ENCODE measurements around the gene ADARB2.

Gene ADARB2

GRCh38 chr10:1651270-1651966 lies 85.9 kb downstream of the ADARB2 start:
- no peak for TF ChIP-seq CTCF (IDR thresholded peaks at IDR 0.05; ENCODE audit: low read depth, low read length)

GRCh38 chr10:1650542-1651269 lies 86.6 kb downstream of the ADARB2 start:
- TF ChIP-seq CTCF (IDR thresholded peaks at IDR 0.05; ENCODE audit: low read depth, low read length), result no peak
- no peak for DNase-seq (ENCODE audit: extremely low read depth, low read depth)

More at GRCh38 chr10:1651270-1651966, 85.9 kb downstream of the ADARB2 start:
- DNase-seq (ENCODE audit: extremely low read depth, low read depth), result no peak

GRCh38 chr10:1648648-1649047 lies 88.7 kb downstream of the ADARB2 start:
- no peak for DNase-seq (ENCODE audit: extremely low read depth, low read depth)

GRCh38 chr10:1646332-1646731 lies 91.0 kb downstream of the ADARB2 start:
- DNase-seq (ENCODE audit: extremely low read depth, low read depth), result no peak
- TF ChIP-seq CTCF (IDR thresholded peaks at IDR 0.05; ENCODE audit: low read depth, low read length), result no peak

More at GRCh38 chr10:1648648-1649047, 88.7 kb downstream of the ADARB2 start:
- TF ChIP-seq CTCF (IDR thresholded peaks at IDR 0.05; ENCODE audit: low read depth, low read length), result no peak

GRCh38 chr10:1645896-1646295 lies 91.4 kb downstream of the ADARB2 start:
- DNase-seq (ENCODE audit: extremely low read depth, low read depth), result no peak

GRCh38 chr10:1644191-1644711 lies 93.1 kb downstream of the ADARB2 start:
- no peak for TF ChIP-seq CTCF (IDR thresholded peaks at IDR 0.05; ENCODE audit: low read depth, low read length)
- no peak for DNase-seq (ENCODE audit: extremely low read depth, low read depth)

More at GRCh38 chr10:1645896-1646295, 91.4 kb downstream of the ADARB2 start:
- no peak for TF ChIP-seq CTCF (IDR thresholded peaks at IDR 0.05; ENCODE audit: low read depth, low read length)

- TF ChIP-seq CTCF (IDR thresholded peaks at IDR 0.05; ENCODE audit: low read depth, low read length), result no peak
- DNase-seq (ENCODE audit: extremely low read depth, low read depth), result no peak
Observed at GRCh38 chr10:1643908-1644179, 93.5 kb downstream of the ADARB2 start.
